ENCODE measurements around the gene ACER1. TPM values are rescaled to one million over a fixed set of nuclear protein-coding genes. Genes with fewer than 3 reads are reported as not detected.

ACER1 gene
- total and polyA plus RNA-seq, 2 experiments from 2014 or later: not detected

- no peaks in the 10 kb centered on the region for H3K79me2 ChIP-seq (replicated peaks; ENCODE audit: insufficient read depth)
- H3K36me3 ChIP-seq (ENCODE audit: insufficient read depth): no peaks in the 10 kb centered on the region
- no peaks in the 10 kb centered on the region for H3K9me2 ChIP-seq (ENCODE audit: insufficient read depth)
- no peak overlapping the region for H3K4me3 ChIP-seq
- H2AFZ ChIP-seq: no peak overlapping the region
- Mint-ChIP-seq H3K36me3 (ENCODE audit: low read depth) (0 out of 3 replicates have a peak, but pooled peaks cover 3% of the 10 kb centered on the region), H3K4me3 (no peak overlapping the region), H3K27me3 (ENCODE audit: insufficient read depth, low read depth, poor library complexity) (no peaks in the 10 kb centered on the region), H3K9me3 (peaks cover 70% of the 10 kb centered on the region), H3K27ac (no peak overlapping the region), H3K4me1 (no peaks in the 10 kb centered on the region)
- no peak for ATAC-seq
- no peak for TF ChIP-seq STAT1 (IDR thresholded peaks at IDR 0.05; ENCODE audit: unreplicated experiment)
- no peak for TF ChIP-seq REST (IDR thresholded peaks at IDR 0.05; ENCODE audit: unreplicated experiment)
- no peak for TF ChIP-seq ZNF114 (CRISPR knock-in tag; IDR thresholded peaks at IDR 0.05)
- no peak for TF ChIP-seq ETS1 (IDR thresholded peaks at IDR 0.05)
- no peak for TF ChIP-seq EZH2 (IDR thresholded peaks at IDR 0.05; ENCODE audit: low read depth, unreplicated experiment)
- TF ChIP-seq POLR2AphosphoS5 (IDR thresholded peaks at IDR 0.05; ENCODE audit: low read depth): no peak
- TF ChIP-seq ZNF331 (CRISPR knock-in tag; IDR thresholded peaks at IDR 0.05; ENCODE audit: low read depth): no peak
- no peak for TF ChIP-seq NANOG (IDR thresholded peaks at IDR 0.05; ENCODE audit: borderline replicate concordance)
- TF ChIP-seq EZH2phosphoT487 (IDR thresholded peaks at IDR 0.05; ENCODE audit: unreplicated experiment): no peak
- no peak for TF ChIP-seq CREB1 (CRISPR knock-in tag; IDR thresholded peaks at IDR 0.05; ENCODE audit: low read depth)
- TF ChIP-seq JUNB (IDR thresholded peaks at IDR 0.05; ENCODE audit: unreplicated experiment): no peak
- no peak for TF ChIP-seq CTCF (conservative IDR thresholded peaks at IDR 0.05; ENCODE audit: low read depth in 2 of 2)
- TF ChIP-seq ZNF462 (CRISPR knock-in tag; IDR thresholded peaks at IDR 0.05): no peak
- H3K27ac ChIP-seq (ENCODE audit: low read depth): no peak overlapping the region
- no peaks in the 10 kb centered on the region for H3K27me3 ChIP-seq (ENCODE audit: insufficient read depth)
- no peaks in the 10 kb centered on the region for H3F3A ChIP-seq (replicated peaks; ENCODE audit: low read depth)
- H3K4me2 ChIP-seq: no peak overlapping the region
- DNase-seq (ENCODE audit: low spot score): no peak
- H3K4me1 ChIP-seq (ENCODE audit: insufficient read depth): no peaks in the 10 kb centered on the region
- H4K20me1 ChIP-seq (replicated peaks; ENCODE audit: insufficient read depth): no peaks in the 10 kb centered on the region
Measured at GRCh38 chr19:6350688-6351087, 17.3 kb upstream of the ACER1 start.
